GM21526 (cell line): ENCODE results near the gene ZNF808.
A peak's percentile ranks its signal among the peaks of the same experiment; 100 is the strongest.
"Not testable (repeated sequence)": the region's sequence is repeated elsewhere in the genome, so short reads cannot be mapped to it uniquely, and the experiment has no call there.

Experiments used
- ATAC-seq: cut with Tn5 transposase; IDR thresholded peaks from one replicate; pipeline ENCODE4 v1.9.1; 2021; ENCODE audit warnings: moderate library complexity; ENCODE audit not compliant: unreplicated experiment, low FRiP score

The ZNF808 gene

DNA sequence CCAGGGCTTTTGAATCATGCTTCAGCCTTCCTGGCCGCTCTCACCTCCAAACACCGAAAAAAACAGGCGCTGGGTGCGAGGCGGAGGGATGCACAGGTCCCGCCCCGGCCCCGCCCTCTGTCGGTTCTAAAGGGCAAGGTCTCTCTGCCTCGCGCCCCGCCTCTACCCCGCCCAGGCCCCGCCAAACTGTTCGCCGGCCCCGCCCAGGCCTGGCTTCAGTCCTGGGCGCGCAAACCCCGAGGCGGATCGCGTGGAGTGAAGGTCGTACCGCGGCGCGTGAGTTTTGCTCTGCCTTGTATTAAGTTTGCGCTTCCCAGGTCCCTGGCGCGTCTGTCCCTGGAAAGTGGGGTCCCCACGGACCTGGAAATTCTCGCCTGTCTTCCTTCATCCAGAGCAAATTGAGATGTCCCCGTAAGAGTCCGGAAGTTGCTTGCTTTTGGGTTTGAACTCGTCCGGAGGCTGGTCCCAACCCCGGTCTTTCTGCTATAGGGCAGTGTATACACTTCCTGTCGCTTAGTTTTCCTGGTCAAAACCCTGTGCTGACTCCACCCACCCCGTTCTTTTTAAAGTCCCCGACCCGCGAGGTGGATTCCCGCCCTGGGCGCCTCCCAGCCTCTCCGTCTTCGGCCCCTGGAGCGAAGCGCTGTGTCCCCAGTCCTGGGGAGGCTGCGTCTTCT, 8.4 kb downstream of the ZNF808 start:
- peak; percentile 75 for ATAC-seq

DNA sequence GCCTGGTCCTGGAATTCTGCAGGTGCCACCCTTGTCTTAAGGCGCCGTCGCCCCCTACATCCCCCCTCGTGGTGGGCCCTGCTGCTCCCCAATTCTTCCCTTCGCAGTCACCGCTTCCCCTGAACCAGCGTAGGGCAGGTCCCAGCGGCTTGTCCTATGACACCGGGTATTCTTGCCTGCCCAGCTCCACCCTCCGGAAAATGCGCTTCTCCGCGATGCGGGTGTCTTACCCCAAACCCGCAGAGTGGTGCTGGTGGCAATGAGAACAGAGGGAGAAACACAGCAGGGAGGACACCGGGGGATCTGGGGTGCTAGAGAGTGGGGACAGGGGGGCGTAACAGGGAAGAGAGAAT, 9.0 kb downstream of the ZNF808 start:
- no peak for ATAC-seq

DNA sequence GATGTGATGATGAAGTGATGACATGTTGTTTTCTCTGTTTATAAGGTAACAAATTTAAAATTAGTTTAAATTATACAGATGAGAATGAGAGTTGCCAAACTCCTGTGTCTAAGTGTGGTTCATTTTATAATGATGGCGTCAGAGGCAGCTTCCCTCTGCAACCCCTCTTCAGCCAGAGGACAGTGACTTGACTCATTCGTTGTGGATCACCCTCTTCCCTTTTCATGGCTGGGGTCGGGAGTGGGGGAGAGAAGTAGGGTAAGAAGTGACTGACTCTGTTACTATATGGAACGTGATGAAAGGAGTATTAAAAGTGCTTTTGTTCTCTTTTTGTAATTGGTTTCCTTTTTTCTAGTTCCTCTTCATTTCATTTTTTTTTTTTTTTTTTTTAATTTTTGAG, 11.3 kb downstream of the ZNF808 start:
- not testable (repeated sequence) for ATAC-seq

DNA sequence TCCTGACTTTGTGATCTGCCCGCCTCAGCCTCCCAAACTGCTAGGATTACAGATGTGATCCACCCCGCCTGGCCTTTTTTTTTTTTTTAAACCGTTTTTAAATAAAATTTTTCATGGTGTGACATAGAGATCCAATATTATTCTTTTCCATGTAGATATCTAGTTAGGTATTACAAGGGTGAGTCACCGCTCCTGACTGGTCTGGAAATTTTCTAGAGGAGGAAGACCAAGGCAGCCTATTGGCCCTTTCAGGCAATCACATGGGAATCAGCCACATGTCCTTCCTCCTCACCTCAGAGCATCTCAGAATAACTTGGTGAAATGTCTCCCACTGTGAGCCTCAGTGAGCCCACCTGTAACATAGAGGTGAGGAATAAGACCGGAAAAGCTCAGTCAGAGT, 13.7 kb downstream of the ZNF808 start:
- not testable (repeated sequence) for ATAC-seq

DNA sequence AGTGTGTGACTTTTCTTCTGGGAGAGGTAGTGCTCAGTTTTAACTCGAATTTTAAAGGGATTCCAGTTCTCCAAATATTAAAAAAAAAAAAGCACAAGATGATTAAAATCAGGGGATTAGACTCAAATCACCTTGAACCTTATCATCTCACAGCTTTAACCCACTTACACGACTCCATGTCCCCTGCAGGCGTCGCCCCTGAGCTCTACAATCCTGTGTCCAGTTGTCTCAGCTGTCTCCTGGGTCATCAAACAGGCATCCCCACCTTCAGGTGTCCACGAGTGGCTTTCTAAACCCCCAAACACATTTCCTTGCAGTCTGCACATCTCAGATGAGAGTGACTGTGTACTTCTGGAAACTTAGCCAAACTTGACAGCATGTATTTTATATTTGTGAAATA, 14.1 kb downstream of the ZNF808 start:
- no peak for ATAC-seq

DNA sequence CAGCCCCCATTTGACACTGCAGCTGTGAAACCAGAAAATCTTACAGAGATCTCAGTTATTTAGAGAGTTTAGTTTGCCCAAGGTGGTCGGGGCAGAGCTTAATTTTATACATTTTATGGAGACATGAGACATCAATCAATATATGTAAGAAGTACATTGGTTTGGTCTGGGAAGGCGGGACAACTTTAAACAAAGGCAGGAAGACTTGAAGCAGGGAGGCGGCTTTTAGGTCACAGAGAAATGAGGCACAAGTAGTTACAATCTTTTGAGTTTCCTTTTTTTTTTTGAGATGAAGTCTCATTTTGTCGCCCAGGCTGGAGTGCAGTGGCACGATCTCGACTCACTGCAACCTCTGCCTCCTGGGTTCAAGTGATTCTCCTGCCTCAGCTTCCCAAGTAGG, 15.1 kb downstream of the ZNF808 start:
- not testable (repeated sequence) for ATAC-seq

DNA sequence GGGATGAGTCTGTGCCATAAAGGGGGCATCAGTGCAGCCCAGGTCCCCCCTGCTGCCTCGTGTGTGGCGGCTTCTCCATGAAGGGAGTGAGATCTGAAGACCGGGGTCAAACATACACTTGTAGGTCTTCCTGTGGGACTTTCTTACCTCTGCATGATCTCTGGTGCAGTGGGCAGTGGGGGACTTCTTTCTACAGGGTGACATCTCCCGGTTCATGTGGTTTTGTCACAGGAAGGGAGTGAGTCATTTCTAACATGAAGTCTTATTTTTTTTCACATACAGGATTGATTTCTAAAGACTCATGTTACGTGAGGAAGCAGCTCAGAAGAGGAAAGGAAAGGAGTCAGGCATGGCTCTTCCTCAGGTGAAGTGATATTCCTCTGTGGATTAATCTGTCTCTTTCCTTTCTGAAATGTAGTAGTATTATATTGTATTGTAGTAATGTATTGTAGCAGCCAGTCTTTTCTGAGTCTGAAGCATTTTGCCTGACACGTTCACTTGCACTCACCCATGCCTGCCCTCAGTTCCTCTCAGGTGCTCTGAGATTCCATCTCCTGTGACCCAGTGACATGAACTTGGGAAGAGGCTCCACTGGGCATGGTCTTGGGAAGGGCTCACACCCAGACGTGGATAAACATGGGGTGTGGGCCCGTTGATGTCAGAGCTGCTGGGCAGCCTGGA, 15.7 kb downstream of the ZNF808 start:
- no peak for ATAC-seq

DNA sequence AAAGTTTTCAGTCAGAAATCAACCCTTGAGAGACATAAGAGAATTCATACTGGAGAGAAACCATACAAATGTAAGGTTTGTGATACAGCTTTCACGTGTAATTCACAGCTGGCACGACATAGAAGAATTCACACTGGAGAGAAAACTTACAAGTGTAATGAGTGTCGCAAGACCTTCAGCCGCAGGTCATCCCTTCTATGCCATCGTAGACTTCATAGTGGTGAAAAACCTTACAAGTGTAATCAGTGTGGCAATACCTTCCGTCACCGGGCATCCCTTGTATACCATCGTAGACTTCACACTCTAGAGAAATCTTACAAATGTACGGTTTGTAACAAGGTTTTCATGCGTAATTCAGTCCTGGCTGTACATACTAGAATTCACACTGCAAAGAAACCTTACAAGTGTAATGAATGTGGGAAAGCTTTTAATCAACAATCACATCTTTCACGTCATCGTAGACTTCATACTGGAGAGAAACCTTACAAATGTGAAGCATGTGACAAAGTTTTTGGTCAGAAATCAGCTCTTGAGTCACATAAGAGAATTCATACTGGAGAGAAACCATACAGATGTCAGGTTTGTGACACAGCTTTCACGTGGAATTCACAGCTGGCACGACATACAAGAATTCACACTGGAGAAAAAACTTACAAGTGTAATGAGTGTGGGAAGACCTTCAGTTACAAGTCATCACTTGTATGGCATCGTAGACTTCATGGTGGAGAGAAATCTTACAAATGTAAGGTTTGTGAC, 26.9 kb downstream of the ZNF808 start:
- no peak for ATAC-seq

DNA sequence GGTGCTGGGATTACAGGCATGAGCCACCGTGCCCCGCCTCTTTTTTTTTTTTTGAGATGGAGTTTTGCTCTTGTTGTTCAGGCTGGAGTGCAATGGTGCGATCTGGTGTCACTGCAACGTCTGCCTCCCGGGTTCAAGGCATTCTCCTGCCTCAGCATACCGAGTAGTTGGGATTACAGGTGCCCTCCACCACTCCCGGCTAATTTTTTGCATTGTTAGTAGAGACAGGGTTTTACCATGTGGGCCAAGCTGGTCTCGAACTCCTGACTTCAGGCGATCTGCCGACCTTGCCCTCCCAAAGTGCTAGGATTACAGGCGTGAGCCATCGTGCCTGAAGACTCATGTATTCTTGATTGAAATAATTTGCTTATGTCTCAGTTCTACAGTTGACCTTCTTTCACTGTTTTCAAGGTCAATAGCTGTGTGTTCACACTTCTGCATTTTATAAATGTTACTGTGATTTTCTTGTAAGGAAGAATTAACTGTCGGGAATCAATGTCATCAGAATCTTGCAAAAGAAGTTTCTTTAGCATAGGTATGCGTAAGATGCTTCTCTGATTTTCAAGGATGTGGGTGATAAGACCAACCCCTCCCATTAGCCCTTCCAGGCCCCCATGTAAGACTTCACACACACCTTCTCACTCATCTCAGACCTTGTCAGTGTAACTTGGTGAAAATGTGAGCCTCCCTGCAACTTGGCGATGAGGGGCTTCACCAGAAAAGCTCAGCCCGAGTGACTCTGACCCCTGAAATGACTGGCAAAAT, 29.9 kb downstream of the ZNF808 start:
- ATAC-seq: no peak

DNA sequence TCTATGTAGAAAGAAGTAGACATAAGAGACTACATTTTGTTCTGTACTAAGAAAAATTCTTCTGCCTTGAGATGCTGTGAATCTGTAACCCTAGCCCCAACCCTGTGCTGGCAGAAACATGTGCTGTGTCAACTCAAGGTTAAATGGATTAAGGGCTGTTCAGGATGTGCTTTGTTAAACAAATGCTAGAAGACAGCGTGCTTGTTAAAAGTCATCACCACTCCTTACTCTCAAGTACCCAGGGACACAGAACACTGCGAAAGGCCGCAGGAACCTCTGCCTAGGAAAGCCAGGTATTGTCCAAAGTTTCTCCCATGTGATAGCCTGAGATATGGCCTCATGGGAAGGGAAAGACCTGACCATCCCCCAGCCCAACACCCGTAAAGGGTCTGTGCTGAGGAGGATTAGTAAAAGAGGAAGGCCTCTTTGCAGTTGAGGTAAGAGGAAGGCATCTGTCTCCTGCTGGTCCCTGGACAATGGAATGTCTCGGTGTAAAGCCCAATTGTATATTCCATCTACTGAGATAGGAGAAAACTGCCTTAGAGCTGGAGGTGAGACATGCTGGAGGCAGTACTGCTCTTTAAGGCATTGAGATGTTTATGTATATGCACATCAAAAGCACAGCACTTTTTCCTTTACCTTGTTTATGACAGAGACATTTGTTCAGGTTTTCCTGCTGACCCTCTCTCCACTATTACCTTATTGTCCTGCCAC, 31.4 kb downstream of the ZNF808 start:
- not testable (repeated sequence) for ATAC-seq

DNA sequence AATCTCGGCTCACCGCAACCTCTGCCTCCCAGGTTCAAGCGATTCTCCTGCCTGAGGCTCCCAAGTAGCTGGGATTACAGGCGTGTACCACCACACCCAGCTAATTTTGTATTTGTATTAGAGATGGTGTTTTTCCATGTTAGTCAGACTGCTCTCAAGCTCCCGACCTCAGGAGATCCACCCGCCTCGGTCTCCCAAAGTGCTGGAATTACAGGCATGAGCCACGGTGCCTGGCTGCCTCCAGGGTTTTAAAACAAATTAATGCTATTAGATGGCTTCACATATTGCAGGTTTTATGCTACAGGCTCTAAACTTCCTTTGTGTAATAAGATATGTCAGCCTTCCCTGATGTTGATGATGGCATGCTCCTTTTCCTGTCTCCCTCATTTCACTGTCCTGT, 34.1 kb downstream of the ZNF808 start:
- ATAC-seq: not testable (repeated sequence)

DNA sequence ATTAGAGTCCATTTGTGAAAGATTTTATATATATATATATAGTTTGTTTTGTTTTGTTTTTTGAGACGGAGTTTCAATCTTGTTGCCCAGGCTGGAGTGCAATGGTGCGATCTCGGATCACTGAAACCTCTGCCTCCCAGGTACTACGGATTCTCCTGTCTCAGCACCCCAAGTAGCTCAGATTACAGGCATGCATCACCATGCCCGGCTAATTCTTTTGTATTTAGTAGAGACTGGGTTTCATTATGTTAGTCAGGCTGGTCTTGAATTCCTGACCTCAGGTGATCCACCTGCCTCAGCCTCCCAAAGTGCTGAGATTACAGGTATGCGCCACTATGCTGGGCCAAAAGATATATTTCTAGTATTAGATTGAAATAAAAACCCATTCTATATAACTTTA, 38.7 kb downstream of the ZNF808 start:
- no peak for ATAC-seq

DNA sequence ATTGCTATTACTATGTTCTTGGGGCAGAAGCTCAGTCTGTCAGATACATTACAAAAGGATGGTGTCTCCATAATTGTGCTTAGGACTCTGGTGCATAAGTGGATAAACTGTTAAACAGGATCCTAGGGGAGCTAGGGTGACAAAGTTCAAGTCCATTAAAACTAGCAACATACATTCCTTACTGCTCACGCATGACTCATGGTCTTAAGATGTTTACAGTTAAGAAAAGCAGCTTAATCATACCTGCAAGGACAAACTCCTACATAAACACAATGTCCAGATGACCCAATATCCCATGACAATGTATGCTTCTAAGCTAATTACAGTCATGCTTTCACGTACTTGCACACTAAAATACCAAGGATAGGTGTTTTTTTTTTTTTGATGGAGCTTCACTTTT, 39.1 kb downstream of the ZNF808 start:
- no peak for ATAC-seq

DNA sequence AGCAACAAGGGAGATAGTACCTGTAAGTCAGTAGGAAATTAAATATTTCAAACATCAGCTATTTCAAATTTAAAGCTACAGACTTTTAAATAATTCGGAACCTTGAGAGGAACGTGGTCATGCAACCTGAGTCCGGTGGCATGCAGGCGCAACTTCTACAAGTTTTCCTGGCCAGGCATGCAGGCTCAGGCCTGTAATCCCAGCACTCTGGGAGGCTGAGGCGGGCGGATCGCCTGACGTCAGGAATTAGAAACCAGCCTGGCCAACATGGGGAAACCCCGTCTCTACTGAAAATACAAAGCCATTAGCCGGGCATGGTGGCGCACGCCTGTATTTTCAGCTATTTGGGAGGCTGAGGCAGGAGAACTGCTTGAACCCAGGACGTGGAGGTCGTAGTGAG, 40.5 kb downstream of the ZNF808 start:
- no peak for ATAC-seq

DNA sequence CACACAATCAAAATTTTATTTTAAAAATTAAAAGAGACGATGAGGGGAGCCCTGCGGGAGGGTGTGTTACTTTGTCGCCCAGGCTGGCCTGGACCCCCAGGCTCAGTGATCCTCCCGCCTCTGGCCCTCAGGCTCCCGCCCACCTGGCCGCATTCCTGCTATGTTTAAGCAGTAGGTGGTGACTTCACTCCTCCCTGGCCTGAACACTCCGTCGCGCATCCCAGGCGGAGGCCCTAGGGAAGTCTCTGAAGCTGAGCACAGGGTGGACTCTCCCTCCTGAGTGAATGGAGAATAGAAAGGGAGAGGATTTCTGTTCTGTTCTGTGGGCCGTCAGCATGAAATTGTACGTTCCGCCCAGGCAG, 42.2 kb downstream of the ZNF808 start:
- not testable (repeated sequence) for ATAC-seq

DNA sequence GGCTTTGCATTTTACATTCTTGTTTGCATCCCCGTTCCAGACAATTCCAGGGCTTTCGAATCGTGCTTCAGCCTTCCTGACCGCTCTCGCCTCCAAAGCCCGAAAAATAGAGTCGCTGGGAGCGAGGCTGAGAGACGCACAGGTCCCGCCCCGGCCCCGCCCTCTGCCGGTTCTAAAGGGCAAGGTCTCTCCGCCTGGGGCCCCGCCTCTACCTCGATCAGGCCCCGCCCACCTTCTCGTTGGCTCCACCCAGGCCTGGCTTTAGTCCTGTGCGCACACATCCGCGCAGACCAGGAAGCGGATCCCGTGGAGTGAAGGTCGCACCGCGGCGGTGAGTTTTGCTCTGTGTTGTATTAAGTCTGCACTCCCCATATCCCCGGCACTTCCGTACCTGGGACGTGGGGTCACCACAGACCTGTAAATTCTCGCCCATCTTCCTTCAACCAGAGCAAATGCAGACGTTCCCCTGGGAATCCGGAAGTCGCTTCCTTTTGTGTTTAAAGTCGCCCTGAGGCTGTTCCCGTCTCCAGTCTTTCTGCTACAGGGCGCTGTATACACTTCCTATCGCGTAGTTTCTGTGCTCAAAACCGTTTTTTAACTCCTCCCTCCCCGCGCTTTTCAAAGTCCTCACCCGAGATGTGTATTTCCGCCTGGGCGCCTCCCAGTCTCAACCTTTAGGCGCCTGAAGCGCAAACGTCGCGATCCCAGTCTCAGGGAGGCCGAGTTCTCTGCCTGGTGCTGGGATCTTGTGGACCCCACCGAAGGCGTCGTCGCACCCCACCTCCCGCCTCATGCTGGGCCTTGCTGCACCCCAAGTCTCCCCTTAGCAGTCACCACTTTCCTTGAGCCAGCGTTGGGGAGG, 42.8 kb downstream of the ZNF808 start, which contains the start of gene ZNF701:
TSS of gene ZNF701 (plus strand) at position 288 of the 862 bp plus-strand sequence. CDS start 3,861 bp downstream, outside the sequence.
- peak; percentile 79 for ATAC-seq

DNA sequence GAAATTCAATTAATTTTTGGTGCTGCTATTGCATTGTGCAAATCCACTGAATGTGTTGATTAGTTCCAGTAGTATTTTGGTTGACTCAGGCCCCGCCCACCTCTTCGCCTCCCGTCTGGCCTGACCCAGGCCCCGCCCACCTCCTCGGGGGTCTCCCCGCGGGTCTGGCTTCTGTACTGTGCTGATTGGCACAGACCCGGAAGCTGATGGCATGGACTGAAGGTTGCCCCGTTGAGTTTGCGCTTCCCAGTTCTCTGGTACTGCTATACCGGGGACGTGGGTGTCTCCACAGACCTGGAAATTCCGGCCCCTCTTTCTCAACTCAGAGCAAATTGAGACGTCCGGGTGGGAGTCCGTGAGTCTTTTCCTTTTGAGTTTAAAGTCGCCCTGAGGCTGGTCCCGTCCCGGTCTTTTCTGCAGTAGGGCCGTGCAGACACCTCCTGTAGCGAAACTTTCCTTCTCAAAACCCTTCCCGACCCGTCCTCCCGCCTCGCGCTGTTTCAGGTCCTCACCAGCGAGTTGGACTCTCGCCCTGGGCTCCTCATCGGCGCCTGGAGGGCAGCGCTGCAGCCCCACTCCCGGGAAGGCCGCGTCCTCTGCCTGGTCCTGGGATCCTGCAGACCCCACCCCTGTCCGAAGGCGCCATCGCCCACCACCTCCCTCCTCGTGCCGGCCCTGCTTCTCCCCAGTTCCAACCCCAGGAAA, 57.4 kb downstream of the ZNF808 start:
- ATAC-seq: no peak

DNA sequence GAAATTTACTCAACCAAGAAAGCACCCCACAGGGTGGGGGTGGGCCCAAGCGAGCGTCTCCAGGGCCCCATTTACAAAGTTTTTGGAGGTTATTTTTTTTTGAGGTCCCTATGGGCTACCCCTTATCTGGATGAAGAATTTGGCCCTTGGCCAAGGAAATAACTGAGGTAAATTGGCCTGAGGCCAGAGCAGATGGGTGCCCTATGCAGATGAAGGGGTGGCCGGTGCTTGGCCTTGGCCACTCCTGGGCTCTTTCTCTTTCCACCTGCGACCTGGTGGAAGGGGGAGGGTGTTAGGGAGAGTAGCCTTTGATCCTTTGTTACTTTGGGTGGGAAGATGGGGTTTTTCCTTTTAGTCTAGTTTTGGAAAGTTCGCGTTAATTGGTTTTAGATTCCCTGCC, 58.1 kb downstream of the ZNF808 start:
- ATAC-seq: no peak

DNA sequence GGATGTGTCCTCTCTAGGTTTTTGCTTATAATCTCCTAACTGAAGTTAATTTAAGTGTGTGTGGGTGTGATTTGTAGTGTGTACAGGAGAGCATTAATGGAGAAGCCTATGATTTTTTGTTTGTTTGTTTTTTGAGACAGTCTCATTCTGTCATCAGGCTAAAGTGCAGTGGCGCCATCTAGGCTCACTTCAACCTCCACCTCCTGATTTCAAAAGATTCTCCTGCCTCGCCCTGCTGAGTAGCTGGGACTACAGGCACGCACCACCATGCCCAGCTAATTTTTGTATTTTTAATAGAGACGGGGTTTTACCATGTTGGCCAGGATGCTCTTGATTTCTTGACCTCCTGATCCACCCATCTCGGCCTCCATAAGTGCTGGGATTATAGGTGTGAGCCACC, 63.3 kb downstream of the ZNF808 start:
- ATAC-seq: no peak
